Activated T-cell treated with anti-CD3 and anti-CD28 coated beads for 1 hour (primary cell): Measurements from ENCODE around the gene TFB1M.
"Not testable (repeated sequence)": the region's sequence is repeated elsewhere in the genome, so short reads cannot be mapped to it uniquely, and the experiment has no call there.

Source experiments
- DNase-seq: peaks from one replicate; pipeline ENCODE4 v3.0.0-alpha.2; 2020; ENCODE audit warnings: low read depth

Gene TFB1M

GRCh38 chr6:155329460-155330132, 15.3 kb upstream of the TFB1M start:
- DNase-seq: no peak

DNA sequence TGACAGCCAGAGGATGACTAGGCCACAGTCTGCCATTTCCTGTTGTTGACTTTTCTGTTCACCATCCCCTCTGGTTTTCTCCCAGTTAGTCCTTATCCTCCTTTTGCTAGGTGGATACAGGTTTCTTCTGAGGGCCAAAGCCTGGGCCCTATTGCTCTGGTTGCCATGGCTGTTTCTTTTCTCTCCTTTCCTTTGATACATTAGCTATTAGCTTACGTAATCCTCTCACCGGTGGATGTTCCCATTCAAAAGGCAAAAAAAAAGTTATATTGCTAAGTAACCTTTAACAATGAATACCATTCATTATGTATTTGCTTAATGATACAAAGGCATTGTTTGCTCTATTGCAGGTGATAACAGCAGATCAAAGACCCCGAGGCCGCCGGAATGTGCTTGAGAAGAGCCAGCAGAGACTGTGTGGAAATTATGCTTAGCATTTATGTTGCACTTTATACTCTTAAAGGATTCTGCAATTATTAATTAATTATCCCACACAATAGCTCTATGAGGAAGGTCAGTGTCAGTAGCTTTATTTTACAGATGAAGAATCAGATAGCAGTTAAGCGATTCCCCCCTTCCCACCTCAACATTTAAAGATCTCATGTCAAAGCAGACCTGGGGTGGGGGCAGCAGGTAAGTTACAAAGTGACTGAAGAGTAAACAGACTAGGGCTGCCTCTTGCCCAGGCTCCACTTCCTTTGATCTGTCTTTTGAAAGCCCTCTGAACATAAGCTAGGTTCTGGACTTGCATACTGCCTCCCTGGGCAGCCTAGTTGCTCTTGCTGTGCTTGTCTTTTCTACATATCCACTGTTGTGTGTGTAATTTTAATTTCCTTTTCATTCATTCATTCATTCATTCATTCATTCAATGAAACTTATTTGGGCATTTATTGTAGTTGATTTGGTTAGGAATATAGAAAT, 14.5 kb upstream of the TFB1M start:
- DNase-seq: no peak

- no peak for DNase-seq
Observed at GRCh38 chr6:155328074-155328538, 13.8 kb upstream of the TFB1M start.

GRCh38 chr6:155327326-155328073, 13.2 kb upstream of the TFB1M start:
- DNase-seq: peak; percentile 56

- no peak for DNase-seq
Observed at GRCh38 chr6:155325700-155326516, 11.6 kb upstream of the TFB1M start.

DNA sequence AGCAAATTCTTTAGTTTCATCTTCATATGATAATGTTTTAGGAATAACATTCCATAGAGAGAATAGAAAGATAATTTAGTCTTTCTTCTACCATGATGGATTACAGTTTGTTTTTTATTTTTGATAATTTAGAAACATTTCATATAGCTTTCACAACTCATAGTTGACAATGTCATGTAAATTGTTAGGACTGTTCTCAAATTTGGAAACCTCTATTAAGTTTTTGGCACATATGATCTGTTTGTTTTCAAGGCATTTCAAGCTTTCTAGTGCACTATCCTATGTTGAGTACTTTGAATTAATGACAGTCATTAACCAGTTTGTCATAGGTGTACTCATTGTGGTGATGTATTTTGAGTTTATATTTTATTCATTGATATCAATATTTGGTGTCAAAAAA, 10.7 kb upstream of the TFB1M start:
- DNase-seq: no peak

GRCh38 chr6:155324172-155324571, 9.9 kb upstream of the TFB1M start:
- DNase-seq: no peak

GRCh38 chr6:155319902-155320301, 5.6 kb upstream of the TFB1M start:
- no peak for DNase-seq

GRCh38 chr6:155317186-155317585, 2.9 kb upstream of the TFB1M start:
- no peak for DNase-seq

GRCh38 chr6:155316419-155316818, 2.1 kb upstream of the TFB1M start:
- no peak for DNase-seq

DNA sequence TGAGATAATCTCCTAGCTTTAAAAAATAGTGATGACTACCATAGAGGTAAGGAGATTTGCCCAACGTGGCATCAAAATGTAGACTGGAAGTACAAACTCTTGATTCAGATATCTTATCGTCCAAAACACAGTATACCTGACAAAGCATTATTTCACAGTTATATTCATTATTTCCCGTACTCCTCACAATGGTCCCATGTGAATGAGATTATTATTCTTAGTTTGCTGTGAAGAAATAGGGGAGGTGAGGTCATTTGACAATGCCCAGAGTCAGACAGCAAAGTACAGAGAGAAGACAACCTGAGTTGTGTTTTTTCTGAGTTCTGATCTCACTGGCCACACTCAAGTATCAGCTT, 1.2 kb upstream of the TFB1M start:
- no peak for DNase-seq

- DNase-seq: peak; percentile 7
Observed at GRCh38 chr6:155314773-155315515, 660 bp upstream of the TFB1M start.

DNA sequence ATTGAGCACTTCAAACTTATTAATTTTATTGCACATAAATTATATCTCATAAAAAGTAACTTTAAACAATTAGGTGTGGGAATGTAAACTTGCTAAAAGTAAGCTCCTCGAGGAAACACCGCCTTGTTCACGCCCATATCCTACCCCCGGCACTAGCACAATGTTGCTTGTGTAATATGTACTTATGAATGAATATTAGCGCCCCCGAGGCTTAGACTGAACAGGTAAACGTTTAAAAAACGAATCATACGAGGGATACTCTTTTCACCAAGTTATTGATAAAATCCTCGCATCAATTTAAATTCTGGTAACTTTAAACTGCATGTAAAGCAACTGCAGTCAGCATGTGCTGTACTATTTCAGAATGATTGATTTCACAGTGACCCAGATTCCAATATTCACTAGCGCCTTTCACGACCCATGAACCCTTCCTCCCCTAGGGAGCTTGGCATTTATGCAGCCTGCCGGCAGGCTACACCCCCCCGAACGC, 637 bp downstream of the TFB1M start:
- DNase-seq: no peak

DNA sequence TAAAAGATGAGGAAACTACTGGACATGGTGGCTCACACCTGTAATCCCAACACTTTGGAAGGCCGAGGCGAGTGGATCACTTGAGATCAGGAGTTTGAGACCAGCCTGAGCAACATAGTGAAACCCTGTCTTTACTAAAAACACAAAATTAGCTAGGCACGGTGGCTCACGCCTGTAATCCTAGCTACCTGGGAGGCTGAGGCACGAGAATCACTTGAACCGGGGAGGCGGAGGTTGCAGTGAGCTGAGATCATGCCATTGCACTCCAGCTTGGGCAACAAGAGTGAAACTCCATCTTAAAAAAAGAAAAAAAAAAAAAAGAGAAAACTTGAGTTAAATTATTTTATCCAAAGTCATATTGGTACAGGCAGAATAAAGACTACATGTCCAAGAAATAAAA, 1.3 kb downstream of the TFB1M start:
- not testable (repeated sequence) for DNase-seq

GRCh38 chr6:155311583-155311982, 2.7 kb downstream of the TFB1M start:
- DNase-seq: no peak

DNA sequence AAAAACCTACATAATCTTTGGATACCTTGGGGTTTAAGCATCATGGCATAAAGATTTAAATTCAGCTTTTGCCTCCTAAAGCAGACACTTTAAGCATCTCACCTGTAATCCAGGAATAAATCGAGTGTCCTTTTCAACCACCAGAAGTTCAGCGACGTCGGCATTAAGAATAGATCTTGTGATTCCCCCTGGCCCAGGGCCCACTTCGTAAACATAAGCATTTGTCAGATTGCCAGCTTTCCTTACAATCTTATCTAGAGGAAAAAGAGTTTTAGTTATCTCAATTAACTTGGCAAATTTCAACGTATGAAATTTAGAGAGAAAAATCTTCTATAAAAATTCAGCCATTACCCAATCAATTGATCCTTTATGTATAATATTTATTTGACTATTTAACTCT, 3.2 kb downstream of the TFB1M start:
- DNase-seq: no peak

GRCh38 chr6:155310596-155310995, 3.7 kb downstream of the TFB1M start:
- no peak for DNase-seq

DNA sequence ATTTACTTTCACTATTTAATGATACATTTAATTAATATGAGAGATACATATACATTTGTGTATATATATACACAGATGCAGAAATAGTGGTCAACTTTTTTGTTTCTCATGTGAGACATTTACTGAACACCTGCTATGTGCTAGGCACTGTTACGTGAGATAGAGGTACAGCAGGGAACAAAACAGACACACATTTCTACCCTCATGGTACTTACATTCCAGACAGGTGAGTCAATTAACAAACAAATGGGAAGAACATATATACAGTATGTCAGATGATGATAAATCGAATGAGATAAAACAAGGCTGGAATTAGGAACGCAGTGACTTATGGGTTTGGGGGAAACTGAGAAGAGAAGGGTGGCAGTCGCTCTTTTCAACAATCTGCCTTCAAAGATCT, 5.1 kb downstream of the TFB1M start:
- no peak for DNase-seq

- no peak for DNase-seq
Observed at GRCh38 chr6:155306958-155307357, 7.3 kb downstream of the TFB1M start.

DNA sequence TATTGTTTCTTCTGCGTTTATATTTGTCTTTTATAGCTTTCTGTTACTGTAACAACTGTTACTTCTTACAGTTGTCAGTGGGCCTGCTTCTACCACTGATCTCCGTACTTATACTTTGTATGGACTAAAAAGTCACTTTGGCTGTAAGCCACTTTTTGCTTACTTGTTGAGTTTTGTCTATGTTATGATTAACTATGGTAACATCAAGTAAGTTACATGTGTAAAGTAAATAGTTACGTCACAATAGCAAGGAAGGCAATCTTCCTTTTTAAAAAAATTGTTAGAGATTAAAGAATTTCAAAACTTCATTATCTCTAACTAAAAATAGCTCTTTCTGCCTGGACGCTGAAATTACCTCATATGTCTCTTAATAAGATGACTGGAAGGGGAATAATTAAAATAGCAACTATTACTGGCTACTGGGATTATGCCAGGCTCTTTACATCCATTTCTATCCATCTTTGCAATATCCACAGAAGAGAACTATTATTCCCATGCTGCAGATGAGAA, 10.9 kb downstream of the TFB1M start:
- DNase-seq: no peak

GRCh38 chr6:155301867-155302266, 12.4 kb downstream of the TFB1M start:
- DNase-seq: no peak
